B cell (primary cell): ENCODE results near the gene FAXC. TPM values are rescaled to one million over a fixed set of nuclear protein-coding genes. Genes with fewer than 3 reads are reported as not detected.

Source experiments
- ATAC-seq: fragments of 200-7000 bp; cut with Tn5 transposase; one replicate; pipeline ENCODE4 v1.10.0; 2021; ENCODE audit warnings: low read depth, mild to moderate bottlenecking, moderate number of reproducible peaks, moderate library complexity
- CTCF ChIA-PET: fragments of 350-600 bp; sonication (Branson Sonifier 250); formaldehyde crosslinking; loops from one replicate; lab custom pipeline; 2021; ENCODE audit warnings: antibody characterized with exemption, inconsistent platforms; lab: Charles Lee
- POLR2A ChIA-PET: fragments of 350-600 bp; sonication (Branson Sonifier 250); formaldehyde crosslinking; loops from one replicate; lab custom pipeline; 2021; ENCODE audit warnings: antibody characterized with exemption; lab: Charles Lee
- DNase-seq: peaks from one replicate; pipeline ENCODE4 v3.0.0; 2013
- H2AFZ ChIP-seq: 2 replicates; pipeline ENCODE4 v1.6.1; 2012; ENCODE audit warnings: mild to moderate bottlenecking, low read depth, low read length; ENCODE audit not compliant: insufficient read depth, poor library complexity, severe bottlenecking
- H3K27ac ChIP-seq, 2 donors: 1 replicate in 1 of 2; 2 replicates in 1 of 2; pipeline ENCODE4 v1.5.1; 2012 to 2013; ENCODE audit warnings: low read length in 2 of 2, mild to moderate bottlenecking in 2 of 2, moderate library complexity in 1 of 2
- H3K27me3 ChIP-seq, 4 experiments: fragments of 200-600 bp in 1 of 4; sonication (generic) in 1 of 4; replicated peaks in 1 of 4; 1 replicate in 2 of 4; 2 replicates in 2 of 4; pipeline versions ENCODE4 v1.6.1 to v1.7.0; 2013 to 2016; ENCODE audit warnings: low read length in 3 of 4, mild to moderate bottlenecking in 2 of 4, mixed read lengths in 1 of 4, moderate library complexity in 1 of 4; ENCODE audit not compliant: insufficient read depth in 4 of 4, control insufficient read depth in 3 of 4; ENCODE audit errors: control extremely low read depth in 1 of 4
- H3K36me3 ChIP-seq, 2 experiments: replicated peaks in 1 of 2; 1 replicate in 1 of 2; 2 replicates in 1 of 2; pipeline versions ENCODE4 v1.6.1 to v1.7.1; 2013; ENCODE audit warnings: low read length in 1 of 2; ENCODE audit not compliant: insufficient read depth in 2 of 2, control insufficient read depth in 1 of 2; ENCODE audit errors: control extremely low read depth in 1 of 2, extremely low read depth in 1 of 2
- H3K4me1 ChIP-seq, 2 donors: fragments of 200-600 bp in 1 of 2; sonication (generic) in 1 of 2; 1 replicate in 1 of 2; 2 replicates in 1 of 2; pipeline versions ENCODE4 v1.5.1 to v1.6.1; 2013 to 2017; ENCODE audit warnings: low read length in 2 of 2; ENCODE audit not compliant: control insufficient read depth in 2 of 2, insufficient read depth in 2 of 2
- H3K4me2 ChIP-seq: replicated peaks from 2 replicates; pipeline ENCODE3; 2012; ENCODE audit warnings: mild to moderate bottlenecking, low read depth, low read length; ENCODE audit not compliant: poor library complexity, severe bottlenecking
- H3K4me3 ChIP-seq, 5 experiments: fragments of 200-600 bp in 1 of 5; sonication (generic) in 1 of 5; 1 replicate in 3 of 5; 2 replicates in 2 of 5; pipeline versions ENCODE4 v1.5.1 to v1.7.0; 2011 to 2016; ENCODE audit warnings: low read length in 4 of 5, mild to moderate bottlenecking in 4 of 5, low read depth in 2 of 5, control low read depth in 1 of 5, moderate library complexity in 1 of 5; ENCODE audit not compliant: insufficient read depth in 1 of 5; ENCODE audit errors: control extremely low read depth in 1 of 5, extremely low read depth in 1 of 5
- H3K79me2 ChIP-seq: fragments of 200-600 bp; sonication (generic); one replicate; pipeline ENCODE4 v1.6.0; 2016; ENCODE audit warnings: low read length; ENCODE audit not compliant: control insufficient read depth, insufficient read depth
- H3K9ac ChIP-seq: fragments of 200-600 bp; sonication (generic); 2 replicates; pipeline ENCODE4 v1.6.1; 2017; ENCODE audit warnings: mild to moderate bottlenecking, low read length, moderate library complexity
- H3K9me3 ChIP-seq, 3 donors: one replicate each; pipeline versions ENCODE4 v1.6.1 to v1.7.1; 2013; ENCODE audit warnings: low read length in 2 of 3; ENCODE audit not compliant: control insufficient read depth in 2 of 3, insufficient read depth in 1 of 3; ENCODE audit errors: control extremely low read depth in 1 of 3
- H4K20me1 ChIP-seq: 2 replicates; pipeline ENCODE4 v1.6.0; 2012; ENCODE audit warnings: mild to moderate bottlenecking, low read length; ENCODE audit not compliant: insufficient read depth, control insufficient read depth, poor library complexity, severe bottlenecking
- H3K27ac Mint-ChIP-seq: one replicate; pipeline ENCODE4 v1.8.0; 2021; ENCODE audit warnings: mixed read lengths
- H3K27me3 Mint-ChIP-seq: one replicate; pipeline ENCODE4 v1.8.0; 2021; ENCODE audit warnings: mixed read lengths
- H3K4me1 Mint-ChIP-seq: one replicate; pipeline ENCODE4 v1.8.0; 2021; ENCODE audit warnings: mixed read lengths
- H3K4me3 Mint-ChIP-seq: one replicate; pipeline ENCODE4 v1.8.0; 2021; ENCODE audit warnings: mixed read lengths
- H3K9me3 Mint-ChIP-seq: one replicate; pipeline ENCODE4 v1.8.0; 2022; ENCODE audit warnings: mixed read lengths; ENCODE audit not compliant: insufficient read depth
- EZH2 ChIP-seq: IDR thresholded peaks from 2 replicates; pipeline ENCODE4 v1.6.1; 2012; ENCODE audit warnings: borderline replicate concordance, low read depth, mild to moderate bottlenecking, moderate library complexity, low read length; ENCODE audit not compliant: insufficient read depth, poor library complexity, severe bottlenecking
- WGBS: methylation state at CpG from one replicate; pipeline ENCODE4 v1.1.5; 2013; ENCODE audit warnings: missing lambda C conversion rate; ENCODE audit not compliant: insufficient coverage; 5-methylcytosine and 5-hydroxymethylcytosine counted together
- intact Hi-C: fragments of 100-400 bp; cut with micrococcal nuclease; formaldehyde crosslinking; loops from one replicate; pipeline ENCODE4 v1.10.0; 2022
- polyA plus RNA-seq: library from polyadenylated mRNA; depleted of rRNA; stranded (reverse); fragments of >200 nt; gene quantifications from 2 replicates; pipeline ENCODE4 v1.2.3, GENCODE V29; 2012
- total RNA-seq, 2 donors: library from RNA; stranded (reverse); fragments of 120-200 nt in 1 of 2; gene quantifications; 1 replicate in 1 of 2; 2 replicates in 1 of 2; pipeline versions ENCODE4 v1.2.3 to v1.2.4, GENCODE V29; 2013 to 2022
- TF ChIP-seq, protein P1 (sequence below): fragments of 200-600 bp; IDR thresholded peaks from one replicate; pipeline ENCODE4 v1.8.0; 2022; ENCODE audit warnings: antibody characterized with exemption, mild to moderate bottlenecking

FAXC gene
- total and polyA plus RNA-seq, 2 donors (not counting 1 experiment from before 2014, with no cell fraction given), result not detected

DNA sequence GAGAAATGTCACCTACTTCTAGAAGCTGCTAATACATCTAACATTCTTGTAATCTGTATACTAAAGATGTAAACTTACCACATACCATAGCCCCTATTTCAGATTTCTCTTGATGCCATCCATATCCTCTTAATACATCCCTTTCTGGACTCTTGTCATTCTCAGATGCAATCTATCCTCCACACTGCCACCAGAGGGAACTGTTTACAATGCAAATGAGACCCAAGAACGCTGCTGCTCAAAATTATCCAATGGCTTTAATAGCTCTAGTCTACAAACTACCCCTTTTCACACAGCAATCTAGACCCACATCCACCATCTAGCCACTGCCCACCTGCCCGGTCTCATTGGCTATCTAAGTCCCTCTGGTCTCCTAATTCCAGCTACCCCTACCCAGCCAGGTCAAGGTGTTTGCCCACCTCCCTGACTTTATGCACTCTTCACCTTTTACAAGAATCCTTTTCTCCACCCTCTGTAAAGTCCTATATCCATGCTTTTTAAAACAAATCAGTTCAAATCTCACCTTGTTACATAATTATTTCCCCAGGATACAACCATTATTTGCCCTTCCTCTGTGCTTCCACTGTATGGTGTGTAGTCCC is 14.8 kb downstream of the FAXC start:
- intact Hi-C loops, result no loop called here
- POLR2A ChIA-PET, result no interaction called here

DNA sequence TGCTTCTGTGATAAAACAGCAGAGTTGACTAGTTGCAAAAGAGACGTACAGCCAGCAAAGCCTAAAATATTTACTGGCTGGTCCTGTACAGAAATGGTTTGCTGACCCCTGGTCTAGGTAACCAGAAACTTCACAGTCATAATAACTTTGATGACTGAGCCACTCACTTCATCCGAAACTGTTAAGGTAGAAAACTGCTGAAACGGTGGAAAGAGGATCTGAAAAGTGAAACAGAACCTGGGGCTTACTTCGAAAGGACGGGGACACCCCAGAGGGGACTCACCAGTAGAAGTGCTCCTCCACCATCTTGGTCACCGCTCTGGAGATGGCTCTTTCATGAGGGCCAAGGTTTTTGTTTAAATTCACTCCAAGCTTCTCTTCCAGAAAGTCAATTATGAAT is 16.4 kb downstream of the FAXC start:
- intact Hi-C loops, result no loop called here
- Histone ChIP-seq H3K9ac (no peak overlapping the region), H3K27me3 (peaks cover 0 to 6% (median 3%) of the 10 kb centered on the region in 4 experiments), H2AFZ (peak overlapping the region; percentile 34), H3K36me3 (no peaks in the 10 kb centered on the region), H4K20me1 (no peaks in the 10 kb centered on the region), H3K4me1 (peaks cover 0 to 3% of the 10 kb centered on the region in 2 donors), H3K27ac (no peak overlapping the region), H3K4me3 (no peak overlapping the region), H3K79me2 (no peaks in the 10 kb centered on the region), H3K4me2 (no peak overlapping the region), H3K9me3 (no peaks in the 10 kb centered on the region)
- CTCF ChIA-PET, result no interaction called here
- POLR2A ChIA-PET, result no interaction called here
- DNase-seq (peak; percentile 15), ATAC-seq (peak; percentile 43)
- peaks cover 12% of the 10 kb centered on the region for H3K4me1 Mint-ChIP-seq
- H3K27ac Mint-ChIP-seq, result no peak overlapping the region
- 46% methylated on average over 2 of the region's 6 CpGs for whole genome bisulfite sequencing
- no peak overlapping the region for H3K4me3 Mint-ChIP-seq
- H3K27me3 Mint-ChIP-seq, result peaks cover 4% of the 10 kb centered on the region
- no peak for TF ChIP-seq EZH2
- TF ChIP-seq, protein P1, sequence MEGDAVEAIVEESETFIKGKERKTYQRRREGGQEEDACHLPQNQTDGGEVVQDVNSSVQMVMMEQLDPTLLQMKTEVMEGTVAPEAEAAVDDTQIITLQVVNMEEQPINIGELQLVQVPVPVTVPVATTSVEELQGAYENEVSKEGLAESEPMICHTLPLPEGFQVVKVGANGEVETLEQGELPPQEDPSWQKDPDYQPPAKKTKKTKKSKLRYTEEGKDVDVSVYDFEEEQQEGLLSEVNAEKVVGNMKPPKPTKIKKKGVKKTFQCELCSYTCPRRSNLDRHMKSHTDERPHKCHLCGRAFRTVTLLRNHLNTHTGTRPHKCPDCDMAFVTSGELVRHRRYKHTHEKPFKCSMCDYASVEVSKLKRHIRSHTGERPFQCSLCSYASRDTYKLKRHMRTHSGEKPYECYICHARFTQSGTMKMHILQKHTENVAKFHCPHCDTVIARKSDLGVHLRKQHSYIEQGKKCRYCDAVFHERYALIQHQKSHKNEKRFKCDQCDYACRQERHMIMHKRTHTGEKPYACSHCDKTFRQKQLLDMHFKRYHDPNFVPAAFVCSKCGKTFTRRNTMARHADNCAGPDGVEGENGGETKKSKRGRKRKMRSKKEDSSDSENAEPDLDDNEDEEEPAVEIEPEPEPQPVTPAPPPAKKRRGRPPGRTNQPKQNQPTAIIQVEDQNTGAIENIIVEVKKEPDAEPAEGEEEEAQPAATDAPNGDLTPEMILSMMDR, result no peak
- H3K9me3 Mint-ChIP-seq, result no peaks in the 10 kb centered on the region

More for the DNA sequence above, 14.8 kb downstream of the FAXC start:
- H3K27me3 ChIP-seq, result peaks cover 0 to 15% (median 7%) of the 10 kb centered on the region in 4 experiments
- no peak overlapping the region for H3K27ac ChIP-seq
- peaks cover 12% of the 10 kb centered on the region for H3K4me1 Mint-ChIP-seq
- H2AFZ ChIP-seq, result no peak overlapping the region
- 22% methylated on average over 2 of the region's 2 CpGs for WGBS
- no peaks in the 10 kb centered on the region for H3K9me3 ChIP-seq
- ATAC-seq, result no peak
- no peak overlapping the region for H3K4me3 ChIP-seq
- no peak overlapping the region for H3K4me2 ChIP-seq
- H3K9ac ChIP-seq, result no peak overlapping the region
- H3K4me1 ChIP-seq, result peaks cover 0 to 3% of the 10 kb centered on the region in 2 donors
- H3K27me3 Mint-ChIP-seq, result peaks cover 16% of the 10 kb centered on the region
- H3K36me3 ChIP-seq, result no peaks in the 10 kb centered on the region
- no peak overlapping the region for H3K27ac Mint-ChIP-seq
- no peak overlapping the region for H3K4me3 Mint-ChIP-seq
- TF ChIP-seq, protein P1, result peak; percentile 48
- TF ChIP-seq EZH2, result no peak
- no peaks in the 10 kb centered on the region for H3K79me2 ChIP-seq
- CTCF ChIA-PET, result no interaction called here
- H4K20me1 ChIP-seq, result no peaks in the 10 kb centered on the region
- no peaks in the 10 kb centered on the region for H3K9me3 Mint-ChIP-seq
- peak; percentile 15 for DNase-seq
